ENCODE results near the gene ZIM2. TPM values are rescaled to one million over a fixed set of nuclear protein-coding genes. Genes with fewer than 3 reads are reported as not detected.

The ZIM2 gene
- total and polyA plus RNA-seq, 2 experiments from 2014 or later: not detected

DNA sequence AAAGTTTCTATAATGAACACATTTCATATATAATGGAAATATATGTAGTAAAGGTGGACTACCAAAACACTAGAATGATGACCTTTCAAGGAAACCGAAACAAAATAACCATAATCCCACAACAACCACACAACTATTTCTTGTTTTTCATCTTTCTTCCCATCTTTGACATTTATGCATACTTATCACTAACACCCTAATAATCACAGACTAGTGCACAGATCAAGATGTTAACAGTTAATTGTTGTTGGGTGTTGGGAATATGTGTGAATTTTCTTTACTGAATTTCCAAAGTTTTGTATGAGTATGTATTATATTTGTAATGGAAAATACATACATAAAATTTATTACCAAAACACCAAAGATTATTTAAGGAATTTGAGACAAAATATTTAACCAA lies 30.3 kb downstream of the ZIM2 start:
- H3K36me3 ChIP-seq (ENCODE audit: low read depth): no peaks in the 10 kb centered on the region
- TF ChIP-seq EZH2phosphoT487 (IDR thresholded peaks at IDR 0.05; ENCODE audit: insufficient read depth, low read depth) (no peak), EZH2 (IDR thresholded peaks at IDR 0.05; ENCODE audit: insufficient read depth, poor library complexity, severe bottlenecking) (no peak)
- in situ Hi-C loops (cut with MboI): no loop called here
- H3K27ac ChIP-seq: no peak overlapping the region
- no peaks in the 10 kb centered on the region for H3F3A ChIP-seq (ENCODE audit: insufficient read depth)
- H3K9me2 ChIP-seq (ENCODE audit: insufficient read depth): no peaks in the 10 kb centered on the region
- H3K4me1 ChIP-seq (ENCODE audit: insufficient read depth): no peaks in the 10 kb centered on the region
- no peak overlapping the region for H3K4me3 ChIP-seq
- H3K4me2 ChIP-seq (ENCODE audit: unreplicated experiment): no peak overlapping the region
- no peaks in the 10 kb centered on the region for H3K27me3 ChIP-seq (replicated peaks; ENCODE audit: insufficient read depth)
- no peak overlapping the region for H2AFZ ChIP-seq
- no peaks in the 10 kb centered on the region for H3K9me3 ChIP-seq (ENCODE audit: low read depth)
- WGBS, 2 experiments (ENCODE audit: low coverage in 1 of 2, low lambda C conversion rate in 2 of 2, missing lambda C conversion rate in 2 of 2): 36 to 37% methylated on average over 1 of the region's 1 CpG
- no peak for DNase-seq
- no peak overlapping the region for H3K9ac ChIP-seq
- no peaks in the 10 kb centered on the region for H4K20me1 ChIP-seq (ENCODE audit: insufficient read depth)
- no peaks in the 10 kb centered on the region for H3K79me2 ChIP-seq (ENCODE audit: insufficient read depth)

DNA sequence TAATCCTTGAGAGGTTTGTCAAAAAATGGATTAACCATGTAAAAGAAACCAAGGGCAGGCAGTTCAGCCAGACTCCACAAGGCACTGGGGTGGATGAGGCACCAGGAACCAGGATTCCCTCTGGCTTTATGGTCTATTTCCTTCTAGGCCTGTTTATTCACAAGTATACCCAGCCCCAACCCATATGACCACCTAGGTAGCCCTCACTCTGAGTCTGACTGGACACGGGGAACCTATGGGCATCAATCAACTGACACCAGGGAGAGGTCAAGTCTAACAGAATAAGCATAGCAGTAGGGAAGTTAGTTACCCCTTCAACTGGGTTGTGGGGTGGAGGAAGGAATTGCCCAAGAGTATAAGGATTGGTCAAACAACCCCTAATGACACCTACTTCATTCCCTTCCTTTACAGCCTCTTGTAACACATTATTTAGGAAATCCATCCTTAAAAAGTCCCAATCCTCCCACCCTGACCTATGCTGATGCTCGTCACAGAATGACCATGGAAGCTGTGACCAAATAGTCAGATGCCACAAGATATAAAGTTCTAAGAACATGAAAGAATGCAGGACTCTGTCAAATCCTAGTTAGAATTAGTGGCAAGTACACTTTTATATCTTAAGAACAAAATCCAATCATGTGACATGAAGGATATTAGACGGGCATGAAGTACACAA lies 31.7 kb downstream of the ZIM2 start:
- TF ChIP-seq EZH2phosphoT487 (IDR thresholded peaks at IDR 0.05; ENCODE audit: insufficient read depth, low read depth) (no peak), EZH2 (IDR thresholded peaks at IDR 0.05; ENCODE audit: insufficient read depth, poor library complexity, severe bottlenecking) (no peak)
- Histone ChIP-seq H3K9ac (no peak overlapping the region), H3K4me1 (ENCODE audit: insufficient read depth) (no peaks in the 10 kb centered on the region), H2AFZ (no peak overlapping the region), H3K9me2 (ENCODE audit: insufficient read depth) (no peaks in the 10 kb centered on the region), H3K79me2 (ENCODE audit: insufficient read depth) (no peaks in the 10 kb centered on the region), H3K4me2 (ENCODE audit: unreplicated experiment) (no peak overlapping the region), H3K4me3 (no peak overlapping the region), H3K9me3 (ENCODE audit: low read depth) (no peaks in the 10 kb centered on the region), H4K20me1 (ENCODE audit: insufficient read depth) (no peaks in the 10 kb centered on the region), H3K27ac (no peak overlapping the region), H3K36me3 (ENCODE audit: low read depth) (no peaks in the 10 kb centered on the region), H3F3A (ENCODE audit: insufficient read depth) (no peaks in the 10 kb centered on the region), H3K27me3 (replicated peaks; ENCODE audit: insufficient read depth) (no peaks in the 10 kb centered on the region)
- 34 to 38% methylated on average over 3 of the region's 3 CpGs for WGBS, 2 experiments (ENCODE audit: low coverage in 1 of 2, low lambda C conversion rate in 2 of 2, missing lambda C conversion rate in 2 of 2)
- no peak for DNase-seq
- in situ Hi-C loops (cut with MboI): no loop called here

DNA sequence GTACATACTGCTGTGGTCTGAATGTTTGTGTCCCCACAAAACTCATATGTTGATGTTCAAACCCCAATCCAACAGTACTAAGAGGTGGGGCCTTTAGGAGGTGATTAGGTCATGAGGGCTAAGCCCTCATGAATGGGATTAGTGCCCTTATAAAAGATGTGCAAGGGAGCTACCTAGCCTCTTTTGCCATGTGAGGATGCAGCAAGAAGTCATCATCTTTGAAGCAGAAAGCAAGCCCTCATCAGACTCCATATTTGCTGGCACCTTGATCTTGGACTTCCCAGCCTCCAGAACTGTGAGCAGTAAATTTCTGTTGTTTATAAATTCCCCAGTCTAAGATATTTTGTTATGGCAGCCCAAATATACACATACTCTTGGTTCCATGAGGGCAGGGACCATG lies 33.9 kb downstream of the ZIM2 start:
- no peak overlapping the region for H3K9ac ChIP-seq
- H3F3A ChIP-seq (ENCODE audit: insufficient read depth): no peaks in the 10 kb centered on the region
- H4K20me1 ChIP-seq (ENCODE audit: insufficient read depth): no peaks in the 10 kb centered on the region
- no peak overlapping the region for H3K4me2 ChIP-seq (ENCODE audit: unreplicated experiment)
- H3K9me3 ChIP-seq (ENCODE audit: low read depth): no peaks in the 10 kb centered on the region
- TF ChIP-seq EZH2phosphoT487 (IDR thresholded peaks at IDR 0.05; ENCODE audit: insufficient read depth, low read depth) (no peak), EZH2 (IDR thresholded peaks at IDR 0.05; ENCODE audit: insufficient read depth, poor library complexity, severe bottlenecking) (no peak)
- no peak for DNase-seq
- H2AFZ ChIP-seq: no peak overlapping the region
- H3K4me3 ChIP-seq: no peak overlapping the region
- H3K4me1 ChIP-seq (ENCODE audit: insufficient read depth): no peaks in the 10 kb centered on the region
- H3K27me3 ChIP-seq (replicated peaks; ENCODE audit: insufficient read depth): no peaks in the 10 kb centered on the region
- H3K9me2 ChIP-seq (ENCODE audit: insufficient read depth): no peaks in the 10 kb centered on the region
- H3K79me2 ChIP-seq (ENCODE audit: insufficient read depth): no peaks in the 10 kb centered on the region
- H3K27ac ChIP-seq: no peak overlapping the region
- H3K36me3 ChIP-seq (ENCODE audit: low read depth): no peaks in the 10 kb centered on the region
- in situ Hi-C loops (cut with MboI): no loop called here

DNA sequence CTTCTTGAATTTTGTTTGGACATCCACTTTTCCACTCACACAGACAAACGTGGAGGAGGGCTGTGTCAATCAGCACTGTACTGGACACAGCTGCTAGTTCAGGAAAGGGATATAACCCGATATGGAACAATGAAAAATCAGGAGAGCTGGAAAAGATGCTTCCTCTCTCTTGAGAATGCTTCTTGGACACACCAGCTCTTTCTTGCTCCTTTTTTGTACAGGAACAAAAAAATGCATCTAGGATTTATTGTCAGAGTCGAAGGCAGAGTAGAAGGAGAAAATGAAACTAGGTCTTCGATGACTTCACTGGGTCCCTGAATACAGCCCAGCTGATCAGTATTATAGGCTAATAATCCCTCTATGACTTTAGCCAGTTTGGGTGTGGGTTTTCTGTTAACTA lies 62.2 kb downstream of the ZIM2 start:
- Histone ChIP-seq H2AFZ (no peak overlapping the region), H3K4me1 (ENCODE audit: insufficient read depth) (no peaks in the 10 kb centered on the region), H3K9me3 (ENCODE audit: low read depth) (no peaks in the 10 kb centered on the region), H3K27ac (no peak overlapping the region), H3F3A (ENCODE audit: insufficient read depth) (no peaks in the 10 kb centered on the region), H4K20me1 (ENCODE audit: insufficient read depth) (no peaks in the 10 kb centered on the region), H3K27me3 (replicated peaks; ENCODE audit: insufficient read depth) (no peaks in the 10 kb centered on the region), H3K9ac (no peak overlapping the region), H3K36me3 (ENCODE audit: low read depth) (no peaks in the 10 kb centered on the region), H3K9me2 (ENCODE audit: insufficient read depth) (no peaks in the 10 kb centered on the region), H3K4me2 (ENCODE audit: unreplicated experiment) (no peak overlapping the region), H3K79me2 (ENCODE audit: insufficient read depth) (no peaks in the 10 kb centered on the region), H3K4me3 (no peak overlapping the region)
- no peak for DNase-seq
- WGBS, 2 experiments (ENCODE audit: low coverage in 1 of 2, low lambda C conversion rate in 2 of 2, missing lambda C conversion rate in 2 of 2): 16 to 20% methylated on average over 4 of the region's 4 CpGs
- in situ Hi-C loops (cut with MboI): no loop called here
- TF ChIP-seq EZH2 (IDR thresholded peaks at IDR 0.05; ENCODE audit: insufficient read depth, poor library complexity, severe bottlenecking) (no peak), EZH2phosphoT487 (IDR thresholded peaks at IDR 0.05; ENCODE audit: insufficient read depth, low read depth) (no peak)

DNA sequence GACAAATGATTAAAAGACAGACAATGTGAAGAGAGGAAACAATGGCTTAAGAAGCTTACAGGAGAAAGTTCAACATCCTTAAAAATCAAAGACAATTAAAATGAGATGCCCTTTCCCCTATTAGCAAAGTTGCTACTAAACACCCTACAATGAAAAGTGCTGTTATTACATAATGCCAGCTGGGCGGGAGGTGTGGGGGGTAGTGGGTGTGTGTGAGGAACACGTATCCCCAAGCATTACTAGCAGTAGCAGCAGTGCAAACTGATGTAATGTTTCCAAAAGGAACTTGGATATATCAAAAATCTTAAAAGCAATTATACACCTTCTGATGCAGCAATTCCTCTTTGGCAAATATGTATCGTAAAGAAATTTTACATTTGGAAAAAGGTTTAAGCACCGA lies 70.9 kb downstream of the ZIM2 start:
- no peaks in the 10 kb centered on the region for H3K79me2 ChIP-seq (ENCODE audit: insufficient read depth)
- 29 to 32% methylated on average over 4 of the region's 4 CpGs for WGBS, 2 experiments (ENCODE audit: low coverage in 1 of 2, low lambda C conversion rate in 2 of 2, missing lambda C conversion rate in 2 of 2)

More for the DNA sequence above, 70.9 kb downstream of the ZIM2 start:
- Histone ChIP-seq H3K4me3 (no peak overlapping the region), H3K4me2 (ENCODE audit: unreplicated experiment) (no peak overlapping the region), H3K4me1 (ENCODE audit: insufficient read depth) (no peaks in the 10 kb centered on the region), H4K20me1 (ENCODE audit: insufficient read depth) (no peaks in the 10 kb centered on the region), H3K9ac (no peak overlapping the region), H3K27me3 (replicated peaks; ENCODE audit: insufficient read depth) (no peaks in the 10 kb centered on the region), H3K27ac (no peak overlapping the region), H3K9me3 (ENCODE audit: low read depth) (no peaks in the 10 kb centered on the region), H3K9me2 (ENCODE audit: insufficient read depth) (no peaks in the 10 kb centered on the region), H3K36me3 (ENCODE audit: low read depth) (no peaks in the 10 kb centered on the region), H3F3A (ENCODE audit: insufficient read depth) (no peaks in the 10 kb centered on the region), H2AFZ (no peak overlapping the region)
- in situ Hi-C loops (cut with MboI): no loop called here
- DNase-seq: no peak
- TF ChIP-seq EZH2phosphoT487 (IDR thresholded peaks at IDR 0.05; ENCODE audit: insufficient read depth, low read depth) (no peak), EZH2 (IDR thresholded peaks at IDR 0.05; ENCODE audit: insufficient read depth, poor library complexity, severe bottlenecking) (no peak)

Measured in GM23248 (cell line).